Spinal cord (tissue), 10 donors: Measurements from ENCODE around the gene AKAP13. TPM values are rescaled to one million over a fixed set of nuclear protein-coding genes. Genes with fewer than 3 reads are reported as not detected.

Experiments used
- DNase-seq, 6 donors: peaks; one replicate each; pipeline versions ENCODE4 v3.0.0 to v3.0.0-alpha.2; 2013 to 2015; ENCODE audit warnings: low spot score in 6 of 6, low read depth in 4 of 6
- H3K27ac ChIP-seq: one replicate; pipeline ENCODE4 v1.5.1; 2013; ENCODE audit warnings: low read depth, low read length, control low read depth
- H3K27me3 ChIP-seq: one replicate; pipeline ENCODE4 v1.6.1; 2013; ENCODE audit warnings: low read length; ENCODE audit not compliant: control insufficient read depth, insufficient read depth
- H3K36me3 ChIP-seq: one replicate; pipeline ENCODE4 v1.6.1; 2013; ENCODE audit warnings: low read length; ENCODE audit not compliant: control insufficient read depth, insufficient read depth
- H3K4me1 ChIP-seq: one replicate; pipeline ENCODE4 v1.6.1; 2013; ENCODE audit warnings: low read length; ENCODE audit not compliant: control insufficient read depth, insufficient read depth
- H3K4me3 ChIP-seq: one replicate; pipeline ENCODE4 v1.5.1; 2013; ENCODE audit warnings: low read depth, low read length, control low read depth
- H3K9me3 ChIP-seq: one replicate; pipeline ENCODE4 v1.6.1; 2013; ENCODE audit warnings: low read length; ENCODE audit not compliant: control insufficient read depth, insufficient read depth
- WGBS: methylation state at CpG from one replicate; pipeline ENCODE4 v1.1.5; 2013; ENCODE audit warnings: missing lambda C conversion rate; ENCODE audit not compliant: insufficient coverage; 5-methylcytosine and 5-hydroxymethylcytosine counted together
- polyA plus RNA-seq, 2 donors: library from polyadenylated mRNA; unstranded; fragments of 120-200 nt; gene quantifications; one replicate each; pipeline ENCODE4 v1.2.1, GENCODE V29; 2013; ENCODE audit not compliant: insufficient read length in 2 of 2
- total RNA-seq, 2 donors: library from RNA; depleted of rRNA in 1 of 2; stranded (reverse); fragments of 120-200 nt in 1 of 2; fragments of >200 nt in 1 of 2; gene quantifications; one replicate each; pipeline versions ENCODE4 v1.2.3 to v1.2.4, GENCODE V29; 2013 to 2014
- donor health status: healthy.

The AKAP13 gene
- total and polyA plus RNA-seq, 4 donors = 52.5 to 114 (median 89.2) TPM

GRCh38 chr15:85770096-85771041 is 390.0 kb downstream of the AKAP13 start:
- Histone ChIP-seq H3K36me3 (peaks cover 38% of the 10 kb centered on the region), H3K4me1 (peaks cover 99% of the 10 kb centered on the region), H3K4me3 (no peak overlapping the region), H3K27me3 (no peaks in the 10 kb centered on the region), H3K27ac (peak overlapping the region; percentile 71), H3K9me3 (no peaks in the 10 kb centered on the region)
- no peak for DNase-seq
- 83% methylated on average over 21 of the region's 21 CpGs for whole genome bisulfite sequencing

- peak in 1 of 6 donors; percentile 34 for DNase-seq
- peak overlapping the region; percentile 60 for H3K27ac ChIP-seq
Measured at GRCh38 chr15:85771271-85771670, 390.9 kb downstream of the AKAP13 start.

GRCh38 chr15:85771781-85772445 is 391.5 kb downstream of the AKAP13 start:
- Histone ChIP-seq H3K4me3 (no peak overlapping the region), H3K27me3 (no peaks in the 10 kb centered on the region), H3K27ac (peak overlapping the region; percentile 60), H3K9me3 (no peaks in the 10 kb centered on the region), H3K4me1 (peaks cover 97% of the 10 kb centered on the region), H3K36me3 (peaks cover 38% of the 10 kb centered on the region)
- peak in 1 of 6 donors; percentile 57 for DNase-seq
- WGBS = 32% methylated on average over 12 of the region's 13 CpGs

More at GRCh38 chr15:85771271-85771670, 390.9 kb downstream of the AKAP13 start:
- no peak overlapping the region for H3K4me3 ChIP-seq
- peaks cover 38% of the 10 kb centered on the region for H3K36me3 ChIP-seq
- H3K4me1 ChIP-seq = peaks cover 99% of the 10 kb centered on the region
- no peaks in the 10 kb centered on the region for H3K9me3 ChIP-seq
- 75% methylated on average over 1 of the region's 5 CpGs for WGBS
- H3K27me3 ChIP-seq = no peaks in the 10 kb centered on the region

- no peak for DNase-seq
- WGBS = 48% methylated on average over 9 of the region's 9 CpGs
- Histone ChIP-seq H3K36me3 (peaks cover 36% of the 10 kb centered on the region), H3K27ac (peak overlapping the region; percentile 60), H3K27me3 (no peaks in the 10 kb centered on the region), H3K9me3 (no peaks in the 10 kb centered on the region), H3K4me3 (no peak overlapping the region), H3K4me1 (peaks cover 97% of the 10 kb centered on the region)
Measured at GRCh38 chr15:85772668-85773067, 392.3 kb downstream of the AKAP13 start.

- WGBS = 83% methylated on average over 10 of the region's 12 CpGs
- Histone ChIP-seq H3K4me3 (no peak overlapping the region), H3K36me3 (peaks cover 30% of the 10 kb centered on the region), H3K4me1 (peaks cover 96% of the 10 kb centered on the region), H3K27me3 (no peaks in the 10 kb centered on the region), H3K27ac (peak overlapping the region; percentile 60), H3K9me3 (no peaks in the 10 kb centered on the region)
- DNase-seq = no peak
Measured at GRCh38 chr15:85773249-85773648, 392.8 kb downstream of the AKAP13 start.

- peaks cover 96% of the 10 kb centered on the region for H3K4me1 ChIP-seq
- H3K27me3 ChIP-seq = no peaks in the 10 kb centered on the region
- H3K27ac ChIP-seq = no peak overlapping the region
- no peaks in the 10 kb centered on the region for H3K9me3 ChIP-seq
- H3K4me3 ChIP-seq = no peak overlapping the region
- WGBS = 63% methylated on average over 8 of the region's 10 CpGs
- DNase-seq = peak in 1 of 6 donors; percentile 24
- peaks cover 23% of the 10 kb centered on the region for H3K36me3 ChIP-seq
Measured at GRCh38 chr15:85773970-85774369, 393.6 kb downstream of the AKAP13 start.

GRCh38 chr15:85777250-85778106 is 397.1 kb downstream of the AKAP13 start:
- Histone ChIP-seq H3K9me3 (no peaks in the 10 kb centered on the region), H3K36me3 (peaks cover 11% of the 10 kb centered on the region), H3K4me3 (no peak overlapping the region), H3K27me3 (no peaks in the 10 kb centered on the region), H3K27ac (peak overlapping the region; percentile 61), H3K4me1 (peaks cover 92% of the 10 kb centered on the region)
- DNase-seq = no peak
- 65% methylated on average over 12 of the region's 18 CpGs for WGBS

- Histone ChIP-seq H3K36me3 (peaks cover 7% of the 10 kb centered on the region), H3K27ac (peak overlapping the region; percentile 61), H3K27me3 (no peaks in the 10 kb centered on the region), H3K4me3 (no peak overlapping the region), H3K9me3 (no peaks in the 10 kb centered on the region), H3K4me1 (peaks cover 90% of the 10 kb centered on the region)
- peak in 2 of 6 donors; percentile 62 to 77 for DNase-seq
- WGBS = 63% methylated on average over 4 of the region's 10 CpGs
Measured at GRCh38 chr15:85778107-85778776, 397.8 kb downstream of the AKAP13 start.

GRCh38 chr15:85779249-85779648 is 398.8 kb downstream of the AKAP13 start:
- no peak overlapping the region for H3K4me3 ChIP-seq
- WGBS = no CpG with 5 or more reads among the region's 1 CpG
- peaks cover 2% of the 10 kb centered on the region for H3K36me3 ChIP-seq
- H3K4me1 ChIP-seq = peaks cover 82% of the 10 kb centered on the region
- no peak for DNase-seq
- no peaks in the 10 kb centered on the region for H3K27me3 ChIP-seq
- H3K9me3 ChIP-seq = no peaks in the 10 kb centered on the region
- H3K27ac ChIP-seq = peak overlapping the region; percentile 61
